Esophagus muscularis mucosa (tissue), 4 donors: ENCODE measurements around the gene PTTG1. TPM values are rescaled to one million over a fixed set of nuclear protein-coding genes. Genes with fewer than 3 reads are reported as not detected.

Experiments used
- DNase-seq: peaks from one replicate; pipeline ENCODE4 v3.0.0-alpha.2; 2017; ENCODE audit errors: extremely low spot score
- H3K27ac ChIP-seq, 4 donors: fragments of 200-600 bp; sonication (generic); replicated peaks in 1 of 4; 1 replicate in 3 of 4; 2 replicates in 1 of 4; pipeline ENCODE4 v1.5.1; 2016 to 2019; ENCODE audit warnings: mild to moderate bottlenecking in 1 of 4
- H3K27me3 ChIP-seq, 4 donors: fragments of 200-600 bp; sonication (generic); one replicate each; pipeline versions ENCODE4 v1.5.1 to v1.6.0; 2016 to 2019
- H3K36me3 ChIP-seq, 4 donors: fragments of 200-600 bp; sonication (generic); one replicate each; pipeline ENCODE4 v1.5.1; 2016 to 2019
- H3K4me1 ChIP-seq, 4 donors: fragments of 200-600 bp; sonication (generic); one replicate each; pipeline ENCODE4 v1.5.1; 2016 to 2019
- H3K4me3 ChIP-seq, 4 donors: fragments of 200-600 bp; sonication (generic); 1 replicate in 2 of 4; 2 replicates in 2 of 4; pipeline ENCODE4 v1.5.1; 2016 to 2019; ENCODE audit warnings: mild to moderate bottlenecking in 4 of 4, moderate library complexity in 1 of 4
- H3K9me3 ChIP-seq, 4 donors: fragments of 200-600 bp; sonication (generic); 1 replicate in 3 of 4; 2 replicates in 1 of 4; pipeline ENCODE4 v1.5.1; 2016 to 2019
- CTCF ChIP-seq, 3 experiments: fragments of 200-600 bp in 2 of 3; fragments of 450-650 bp in 1 of 3; sonication (generic) in 2 of 3; IDR thresholded peaks; one replicate each; pipeline ENCODE4 v1.5.1; 2017 to 2019; ENCODE audit warnings: antibody characterized with exemption in 3 of 3, mild to moderate bottlenecking in 2 of 3, moderate library complexity in 1 of 3
- EP300 ChIP-seq: sonication (generic); formaldehyde crosslinking; IDR thresholded peaks from one replicate; pipeline ENCODE4 v1.6.1; 2017; ENCODE audit warnings: antibody characterized with exemption
- POLR2A ChIP-seq: fragments of 450-650 bp; IDR thresholded peaks from one replicate; pipeline ENCODE4 v1.6.1; 2017; ENCODE audit warnings: antibody characterized with exemption, moderate library complexity, mild to moderate bottlenecking, low read depth
- POLR2AphosphoS5 ChIP-seq, 2 donors: sonication (generic); formaldehyde crosslinking; IDR thresholded peaks; one replicate each; pipeline ENCODE4 v1.6.1; 2017; ENCODE audit warnings: antibody characterized with exemption in 2 of 2
- WGBS: methylation state at CpG from one replicate; pipeline ENCODE4 v1.1.5; 2018; 5-methylcytosine and 5-hydroxymethylcytosine counted together
- intact Hi-C: fragments of 100-400 bp; cut with DNase I; formaldehyde crosslinking; loops from one replicate; pipeline ENCODE4 v1.15.1; 2023
- total RNA-seq, 4 donors: library from RNA; depleted of rRNA; stranded (reverse); fragments of >200 nt; gene quantifications; one replicate each; pipeline versions ENCODE4 v1.1.0 to v1.2.1, GENCODE V29; 2016

PTTG1 gene
- total RNA-seq, 4 donors from 2014 or later, result 2.6 to 6.3 (median 5.5) TPM; not detected in 1

- no peaks in the 10 kb centered on the region for H3K36me3 ChIP-seq
- intact Hi-C loops, result no loop called here
- DNase-seq, result no peak
- H3K4me1 ChIP-seq, result no peaks in the 10 kb centered on the region
- H3K27me3 ChIP-seq, result no peaks in the 10 kb centered on the region
- peaks cover 0 to 15% (median 3%) of the 10 kb centered on the region in 4 donors for H3K9me3 ChIP-seq
- TF ChIP-seq CTCF (IDR thresholded peaks at IDR 0.05) (no peak), POLR2A (no peak), POLR2AphosphoS5 (IDR thresholded peaks at IDR 0.05) (no peak), EP300 (no peak)
- no peak overlapping the region for H3K4me3 ChIP-seq
- no peak overlapping the region for H3K27ac ChIP-seq
Measured at GRCh38 chr5:160385496-160385895, 36.2 kb upstream of the PTTG1 start.

- TF ChIP-seq EP300, result no peak
- Histone ChIP-seq H3K9me3 (peaks cover 0 to 15% (median 3%) of the 10 kb centered on the region in 4 donors), H3K4me1 (no peaks in the 10 kb centered on the region), H3K27ac (no peak overlapping the region), H3K27me3 (no peaks in the 10 kb centered on the region), H3K36me3 (no peaks in the 10 kb centered on the region), H3K4me3 (no peak overlapping the region)
- DNase-seq, result no peak
- intact Hi-C loops, result no loop called here
- WGBS, result 85% methylated on average over 1 of the region's 1 CpG
Measured at GRCh38 chr5:160387445-160387844, 34.2 kb upstream of the PTTG1 start.

DNA sequence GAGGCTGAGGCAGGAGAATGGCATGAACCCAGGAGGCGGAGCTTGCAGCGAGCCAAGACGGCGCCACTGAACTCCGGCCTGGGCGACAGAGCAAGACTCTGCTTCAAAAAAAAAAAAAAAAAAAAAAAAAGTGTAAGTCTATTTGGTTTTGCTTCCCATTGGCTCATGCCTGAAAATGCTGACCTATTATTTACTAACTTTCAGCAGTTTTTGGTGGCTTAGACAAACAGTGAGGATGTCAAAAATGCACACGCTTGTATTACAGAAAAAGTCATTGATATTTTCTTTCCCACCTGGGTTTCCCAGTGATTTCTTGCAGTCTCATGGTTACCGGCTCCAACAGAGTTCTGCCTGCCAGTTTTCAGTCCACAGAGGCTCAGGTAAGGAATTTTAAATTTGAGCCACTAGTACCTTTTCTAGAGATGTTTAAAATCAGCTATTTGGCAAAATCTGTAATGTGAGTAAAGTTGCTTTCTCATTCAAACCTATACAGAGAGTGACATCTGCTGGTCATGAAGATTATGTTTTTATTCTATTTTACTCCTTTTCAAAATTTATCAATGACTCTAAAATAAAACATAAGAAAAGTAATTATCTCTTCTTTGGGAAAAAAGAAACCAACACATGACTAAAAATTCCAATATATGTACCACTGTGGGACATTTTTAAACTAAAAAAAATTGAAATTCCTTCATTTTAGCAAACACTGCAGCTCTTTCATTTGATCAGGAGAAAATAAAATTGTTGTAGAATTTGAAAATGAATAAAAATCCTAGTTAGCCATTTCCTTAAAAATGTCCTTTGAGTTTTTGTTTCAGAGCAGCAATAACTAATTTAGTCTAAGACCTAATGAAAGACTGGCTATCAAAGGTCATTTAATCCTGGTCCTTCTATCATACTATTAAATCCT, 30.6 kb upstream of the PTTG1 start:
- intact Hi-C loops, result loop anchor here (10.0 kb wide), 1 partner anchor 276 kb away; the partner anchor contains the start of gene PWWP2A
- no peak overlapping the region for H3K27ac ChIP-seq
- 82% methylated on average over 8 of the region's 8 CpGs for WGBS
- peaks cover 0 to 15% (median 3%) of the 10 kb centered on the region in 4 donors for H3K9me3 ChIP-seq
- H3K27me3 ChIP-seq, result no peaks in the 10 kb centered on the region
- DNase-seq, result no peak
- peaks cover 0 to 4% (median 1%) of the 10 kb centered on the region in 4 donors for H3K36me3 ChIP-seq
- peaks cover 3 to 21% (median 17%) of the 10 kb centered on the region in 4 donors for H3K4me1 ChIP-seq
- TF ChIP-seq POLR2AphosphoS5 (IDR thresholded peaks at IDR 0.05) (no peak), CTCF (IDR thresholded peaks at IDR 0.05) (peak in 2 of 3 experiments; percentile 45 to 46), POLR2A (no peak), EP300 (no peak)
- H3K4me3 ChIP-seq, result no peak overlapping the region

GRCh38 chr5:160395111-160395510, 26.5 kb upstream of the PTTG1 start:
- H3K27ac ChIP-seq, result no peak overlapping the region
- no peaks in the 10 kb centered on the region for H3K9me3 ChIP-seq
- TF ChIP-seq POLR2AphosphoS5 (IDR thresholded peaks at IDR 0.05), result no peak
- TF ChIP-seq POLR2A, result no peak
- no peak for TF ChIP-seq EP300
- no peak for TF ChIP-seq CTCF (IDR thresholded peaks at IDR 0.05)
- intact Hi-C loops, result loop anchor here (10.0 kb wide), 1 partner anchor 280 kb away; the partner anchor contains the start of gene PWWP2A
- H3K27me3 ChIP-seq, result no peaks in the 10 kb centered on the region
- no peak overlapping the region for H3K4me3 ChIP-seq
- 90% methylated on average over 7 of the region's 7 CpGs for WGBS
- peaks cover 15 to 53% (median 48%) of the 10 kb centered on the region in 4 donors for H3K4me1 ChIP-seq
- H3K36me3 ChIP-seq, result peaks cover 0 to 9% (median 1%) of the 10 kb centered on the region in 4 donors
- no peak for DNase-seq

GRCh38 chr5:160397492-160397891, 24.2 kb upstream of the PTTG1 start:
- DNase-seq, result no peak
- no peak overlapping the region for H3K4me3 ChIP-seq
- H3K9me3 ChIP-seq, result no peaks in the 10 kb centered on the region
- no peak overlapping the region for H3K27ac ChIP-seq
- H3K27me3 ChIP-seq, result no peaks in the 10 kb centered on the region
- WGBS, result 90% methylated on average over 1 of the region's 1 CpG
- peaks cover 15 to 58% (median 52%) of the 10 kb centered on the region in 4 donors for H3K4me1 ChIP-seq
- H3K36me3 ChIP-seq, result peaks cover 8 to 21% (median 11%) of the 10 kb centered on the region in 4 donors
- intact Hi-C loops, result loop anchor here (10.0 kb wide), 1 partner anchor 283 kb away; the partner anchor contains the start of gene PWWP2A
- TF ChIP-seq POLR2AphosphoS5 (IDR thresholded peaks at IDR 0.05) (no peak), POLR2A (no peak), EP300 (no peak), CTCF (IDR thresholded peaks at IDR 0.05) (no peak)
